NCI-H2227 treated with DMSO at 0.1 percent for 48 hours (cell line): ENCODE results near the gene MARCHF10.
A peak's percentile ranks its signal among the peaks of the same experiment; 100 is the strongest.

Source experiments
- DNase-seq: peaks from one replicate; lab custom pipeline; 2025; lab: John Stamatoyannopoulos, UW

Gene MARCHF10

DNA sequence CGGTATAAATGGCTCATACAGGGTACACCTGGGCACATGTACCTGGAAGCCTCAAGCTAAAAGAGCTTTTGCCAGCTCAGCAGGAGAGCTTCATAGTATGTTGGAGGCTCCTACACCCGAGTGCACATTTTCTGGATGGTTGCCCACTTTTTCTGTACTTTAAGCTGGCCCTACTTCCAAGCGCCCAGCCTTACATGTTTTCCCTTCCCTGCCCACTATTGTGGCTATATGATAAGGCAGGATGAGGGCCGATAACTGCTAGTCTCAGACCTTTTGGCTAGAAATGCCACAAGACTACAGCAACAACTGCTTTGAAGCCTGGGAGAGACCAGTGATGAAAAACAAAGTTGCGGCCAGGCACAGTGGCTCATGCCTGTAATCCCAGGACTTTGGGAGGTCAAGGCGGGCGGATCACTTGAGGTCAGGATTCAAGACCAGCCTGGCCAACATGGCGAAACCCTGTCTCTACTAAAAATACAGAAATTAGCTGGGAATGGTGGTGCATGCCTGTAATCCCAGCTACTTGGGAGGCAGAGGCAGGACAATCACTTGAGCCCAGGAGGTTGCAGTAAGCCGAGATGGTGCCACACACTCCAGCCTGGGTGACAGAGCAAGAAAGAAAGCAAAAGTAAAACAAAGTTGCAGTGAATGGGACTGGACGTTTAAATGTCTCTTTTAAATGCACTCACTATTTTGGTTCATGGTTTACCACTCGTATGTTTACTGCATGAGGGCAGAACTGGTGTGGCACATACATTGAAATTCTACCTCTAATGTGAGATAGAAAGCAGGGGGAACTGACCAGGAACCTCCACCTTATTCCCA, 14.2 kb upstream of the MARCHF10 start:
- no peak for DNase-seq

DNA sequence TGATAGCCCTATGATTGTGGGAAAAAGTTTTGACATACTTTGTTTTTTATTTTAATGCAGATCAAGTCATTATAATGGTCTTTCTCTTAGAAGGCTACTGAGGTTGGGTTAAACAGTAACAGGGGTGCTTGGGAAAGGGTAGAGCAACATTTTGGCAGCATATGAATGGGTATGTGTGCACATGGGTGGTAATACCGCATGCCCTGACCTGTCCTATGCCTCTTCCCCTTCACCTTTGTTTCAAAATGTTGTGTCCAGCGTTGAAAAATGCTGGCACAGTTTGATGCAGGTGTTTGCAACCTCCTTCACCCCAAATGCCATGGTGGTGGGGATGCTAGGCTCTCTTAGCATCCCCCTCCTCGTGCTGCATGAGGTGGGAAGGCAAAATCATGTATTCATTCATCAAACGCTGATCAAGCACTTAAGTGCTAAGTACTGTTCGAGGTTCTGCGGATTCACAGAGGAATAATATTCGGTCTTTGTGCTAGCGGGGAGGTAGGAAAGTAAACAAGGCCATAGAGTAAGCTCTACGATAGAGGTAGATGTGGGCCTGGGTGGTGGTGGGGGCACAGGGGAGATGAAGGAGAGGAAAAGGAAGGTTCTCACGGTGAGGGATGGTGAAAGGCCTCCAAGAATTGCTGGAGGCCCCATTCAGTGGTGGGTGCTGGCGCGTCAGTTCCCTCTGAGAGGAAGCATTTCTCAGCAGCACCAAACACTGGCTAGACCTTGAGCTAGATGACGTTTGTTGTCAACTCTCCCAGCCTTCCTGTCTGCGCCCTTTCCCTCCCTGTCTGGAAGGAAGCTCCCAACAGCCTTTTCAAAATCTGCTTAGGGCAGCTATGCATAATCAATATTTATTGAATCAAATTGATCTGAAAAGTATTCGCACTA, 13.3 kb upstream of the MARCHF10 start:
- no peak for DNase-seq

DNA sequence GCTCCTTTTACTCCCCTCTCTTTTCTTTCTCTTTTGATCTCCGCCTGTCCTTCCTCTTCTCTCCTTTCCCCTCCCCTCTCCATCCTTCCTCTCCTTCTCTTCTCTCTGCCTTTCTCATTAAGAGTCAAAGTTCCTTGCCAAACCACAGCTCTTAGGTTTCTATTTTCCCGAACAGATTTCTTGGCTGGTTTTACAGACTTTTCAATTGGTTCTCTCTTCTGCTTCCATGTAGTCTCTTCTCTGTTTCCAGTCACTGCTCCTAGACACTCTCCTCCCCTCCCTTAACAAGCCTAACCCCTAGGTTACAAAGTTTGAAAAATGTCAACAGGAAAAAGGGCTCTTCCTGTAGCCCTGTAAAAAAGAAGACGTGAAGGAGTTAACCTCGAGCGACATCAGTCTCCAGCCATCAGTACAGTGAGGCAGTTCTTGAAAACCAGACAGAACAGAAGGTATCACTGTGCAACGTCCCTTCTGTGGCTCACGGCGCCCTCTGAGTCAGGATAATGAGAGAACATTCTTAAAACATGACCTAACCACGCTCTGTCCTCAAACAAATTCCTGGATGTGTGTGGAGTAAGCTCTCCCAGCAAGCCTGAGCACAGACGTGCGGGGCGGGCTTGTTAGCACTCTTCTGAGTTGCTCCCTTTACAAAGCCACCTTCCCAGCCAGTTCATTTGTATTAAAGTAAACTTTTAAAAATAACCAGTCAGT, 11.6 kb upstream of the MARCHF10 start:
- peak; percentile 32 for DNase-seq

DNA sequence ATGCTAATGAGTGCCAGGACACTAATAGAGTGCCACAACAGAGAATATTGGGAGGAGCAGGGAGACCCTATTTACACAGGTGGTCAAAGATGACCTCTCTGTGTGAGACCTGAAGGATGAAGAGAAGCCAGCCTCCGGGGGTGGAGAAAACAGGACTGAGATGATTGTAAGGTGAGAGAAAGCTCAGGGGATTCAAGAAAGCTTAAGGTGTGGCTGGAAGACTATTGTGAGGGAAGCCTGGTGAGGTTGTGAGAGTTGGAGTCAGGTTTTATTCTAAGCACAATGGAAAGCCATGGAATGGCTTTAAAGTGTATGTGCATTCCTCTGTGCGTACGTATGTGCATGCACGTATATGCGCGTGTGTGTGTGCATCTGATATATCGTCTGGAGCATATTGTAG, 10.4 kb upstream of the MARCHF10 start:
- no peak for DNase-seq

DNA sequence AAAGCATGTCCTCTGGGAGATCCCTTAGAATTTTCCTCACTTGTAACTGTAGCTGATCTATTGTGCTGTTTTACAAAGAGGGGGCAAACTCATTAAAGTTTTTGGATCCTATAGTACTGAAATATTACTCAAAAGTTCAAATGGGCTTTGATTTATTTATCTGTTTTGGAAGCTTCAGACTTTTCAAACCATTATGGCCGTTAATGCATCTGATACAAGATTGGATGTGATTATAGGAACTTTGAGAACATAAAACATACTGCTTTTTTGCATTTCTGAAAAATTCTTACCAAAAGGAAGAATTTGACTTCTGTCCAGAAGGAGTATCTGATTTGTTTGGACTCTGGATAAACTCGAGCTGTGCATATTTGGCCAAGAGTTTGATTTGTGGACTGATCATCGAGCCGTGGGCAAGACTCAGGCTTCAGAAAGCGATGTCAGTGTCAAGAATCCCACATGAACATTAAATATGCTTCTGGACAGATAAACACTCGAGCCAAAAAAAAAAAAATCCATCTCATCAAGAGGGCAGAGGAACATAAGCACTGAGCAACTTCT, 8.2 kb upstream of the MARCHF10 start:
- DNase-seq: no peak

DNA sequence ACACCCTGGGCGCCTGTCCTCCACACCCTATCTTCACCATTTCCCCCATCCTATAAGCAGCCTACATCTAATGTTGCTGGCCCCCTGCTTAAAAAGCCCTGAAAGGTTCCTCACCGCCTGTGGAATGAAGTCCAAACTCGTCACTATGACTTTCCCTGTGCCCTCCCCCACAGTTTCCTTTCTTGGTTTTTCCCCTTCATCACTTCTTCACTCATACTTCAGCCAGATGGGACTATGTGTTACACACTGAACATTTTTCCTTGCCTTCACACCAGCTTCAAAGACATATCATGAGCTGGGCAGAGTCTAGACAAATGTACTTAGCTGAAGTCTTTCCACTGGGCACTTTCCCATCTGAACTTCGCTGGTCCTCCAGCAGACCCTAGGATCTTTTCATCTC, 1.5 kb upstream of the MARCHF10 start:
- DNase-seq: no peak

DNA sequence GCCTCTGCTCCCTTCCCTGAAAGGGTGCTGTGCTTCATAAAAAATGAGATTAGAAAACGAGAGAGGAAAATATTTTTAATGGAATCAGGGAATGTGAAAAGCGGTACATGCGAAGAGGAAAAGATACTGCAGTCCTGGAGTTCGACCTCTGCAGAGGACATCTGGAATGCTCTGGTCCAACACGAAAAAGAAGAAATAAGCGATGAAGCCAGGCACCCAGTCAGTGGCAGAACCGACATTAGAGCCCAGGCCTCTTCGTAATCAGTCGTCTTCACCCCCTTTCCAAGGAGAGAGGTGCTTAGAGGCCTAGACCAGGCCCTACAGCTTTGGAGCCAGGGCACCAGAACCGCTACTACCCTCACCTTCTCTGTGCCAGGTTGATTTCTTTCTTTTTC, 459 bp upstream of the MARCHF10 start:
- DNase-seq: no peak

DNA sequence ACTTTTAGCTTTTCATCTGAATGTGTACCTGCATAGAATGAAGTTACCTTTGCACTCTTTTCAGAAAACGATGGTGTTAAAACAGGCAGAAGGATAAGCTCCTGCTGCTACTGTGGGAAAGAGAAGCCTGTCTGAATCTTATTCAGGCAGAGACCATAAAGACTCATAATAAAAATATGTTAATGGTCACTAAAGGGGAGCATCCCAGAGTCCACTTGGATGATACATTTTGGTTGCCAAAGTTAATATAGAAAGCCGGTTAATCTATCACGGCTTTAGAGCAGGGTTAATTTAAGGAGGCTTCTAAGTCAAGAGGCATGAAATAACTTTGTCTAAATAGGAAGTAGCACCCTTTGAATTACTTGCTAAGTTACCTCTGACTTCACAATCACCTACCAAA, 2.9 kb downstream of the MARCHF10 start:
- DNase-seq: no peak

DNA sequence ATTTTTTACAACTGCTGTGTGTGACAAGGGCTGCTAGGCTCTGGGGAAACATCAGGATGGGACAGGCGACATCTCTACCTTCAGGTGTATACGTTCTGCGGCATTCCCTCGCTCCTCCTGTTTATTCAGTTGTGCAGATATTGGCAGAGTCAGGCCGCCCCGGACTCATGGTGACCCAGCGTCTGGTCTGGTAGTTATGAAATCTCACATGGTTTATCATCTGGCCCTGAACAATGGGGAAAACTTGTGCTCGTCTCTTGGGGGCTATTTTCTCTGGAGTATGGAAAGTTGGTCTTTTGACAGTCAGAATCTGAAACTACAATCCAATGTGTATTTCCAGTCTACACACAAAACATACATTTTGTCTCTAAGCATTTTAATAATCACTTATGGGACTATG, 3.3 kb downstream of the MARCHF10 start:
- DNase-seq: no peak

DNA sequence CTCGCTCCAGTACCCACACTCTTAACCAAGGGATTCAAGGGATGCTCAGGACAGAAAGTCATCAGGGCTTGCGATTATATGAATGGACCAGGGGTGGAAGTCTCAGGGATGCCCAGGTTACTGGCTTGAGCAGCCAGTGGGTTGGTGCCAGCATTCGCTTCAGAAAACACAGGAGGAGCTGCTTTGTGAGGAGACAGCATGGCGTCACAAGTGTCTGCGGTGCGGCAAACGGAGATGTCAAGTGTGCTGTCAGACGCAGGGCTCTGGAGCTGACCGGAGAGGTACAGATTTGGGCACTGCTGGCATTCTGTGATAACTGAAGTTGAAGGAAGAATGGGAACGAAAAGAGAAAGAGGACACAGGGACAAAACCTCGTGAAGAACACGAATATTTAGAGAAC, 4.1 kb downstream of the MARCHF10 start:
- no peak for DNase-seq

DNA sequence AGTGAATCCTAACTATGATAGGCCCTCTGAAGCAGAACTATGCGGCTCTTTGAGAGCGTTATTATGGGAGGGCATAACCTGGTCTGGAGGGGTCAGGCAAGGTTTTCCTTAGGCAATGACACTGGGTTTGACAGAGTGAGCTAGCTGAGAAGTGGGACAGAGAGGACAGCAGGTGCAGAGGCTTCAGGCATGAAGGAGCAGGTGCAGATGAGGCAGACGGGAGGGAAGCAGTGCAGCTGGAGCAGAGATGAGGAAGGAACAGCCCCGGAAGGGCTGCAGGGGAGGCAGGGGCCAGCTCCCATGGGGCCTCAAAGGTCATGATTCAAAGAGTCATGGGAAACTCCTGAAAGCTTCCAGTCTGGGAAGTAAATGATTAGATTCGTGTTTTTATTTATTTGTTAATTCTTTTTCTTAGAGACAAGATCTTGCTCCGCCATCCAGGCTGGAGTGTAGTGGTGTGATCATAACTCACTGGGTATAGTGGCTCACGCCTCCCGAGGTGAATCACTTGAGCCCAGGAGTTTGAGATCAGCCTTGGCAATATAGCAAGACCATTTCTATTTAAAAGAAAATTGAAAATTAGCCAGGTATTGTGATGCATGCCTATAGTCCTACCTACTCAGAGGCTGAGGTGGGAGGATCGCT, 5.4 kb downstream of the MARCHF10 start:
- DNase-seq: no peak

DNA sequence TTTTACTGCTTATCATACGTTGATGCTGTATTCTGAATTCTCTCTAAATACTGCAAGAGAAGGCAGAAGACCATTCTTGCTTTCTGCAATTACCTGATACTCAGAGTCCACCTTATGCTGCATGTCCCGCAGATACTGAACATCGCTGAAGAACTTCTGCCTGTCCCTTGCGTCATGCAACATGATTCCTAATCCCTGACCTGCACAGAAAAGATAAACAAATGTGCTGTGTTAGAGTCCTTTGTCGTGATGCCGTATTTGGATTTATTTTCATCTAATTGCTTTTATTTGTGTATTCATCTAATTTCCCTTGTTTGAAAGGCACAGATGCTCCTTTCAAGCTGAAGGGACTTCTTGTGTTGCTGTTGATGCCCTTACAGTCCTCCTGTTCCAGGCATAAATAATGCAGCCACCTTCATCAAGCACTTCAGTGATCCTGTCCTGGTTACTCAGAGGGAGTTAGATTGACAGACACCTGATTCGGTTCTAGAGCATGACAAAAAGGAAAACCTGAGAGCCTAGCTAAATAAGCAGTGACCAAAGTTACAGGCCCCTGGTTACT, 6.5 kb downstream of the MARCHF10 start:
- no peak for DNase-seq

DNA sequence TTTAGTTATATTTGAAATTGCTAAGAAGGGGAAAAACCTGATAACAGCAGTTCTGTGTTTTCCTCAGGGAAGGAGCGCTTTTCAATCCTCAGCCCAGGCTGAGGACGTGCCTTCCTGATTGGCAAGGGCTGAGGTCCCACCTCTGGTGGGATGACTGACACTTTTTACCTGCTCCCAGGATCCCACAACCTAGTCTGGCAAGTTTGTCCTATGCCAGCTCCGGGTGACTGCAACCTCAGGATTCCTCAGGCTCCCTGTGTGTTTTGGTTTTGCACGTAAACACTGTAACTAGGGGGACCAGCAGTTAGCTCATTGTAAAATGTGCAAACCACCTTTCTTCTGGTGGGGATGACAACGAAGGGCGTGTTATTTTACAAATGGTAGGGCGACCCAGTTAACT, 7.5 kb downstream of the MARCHF10 start:
- DNase-seq: no peak

DNA sequence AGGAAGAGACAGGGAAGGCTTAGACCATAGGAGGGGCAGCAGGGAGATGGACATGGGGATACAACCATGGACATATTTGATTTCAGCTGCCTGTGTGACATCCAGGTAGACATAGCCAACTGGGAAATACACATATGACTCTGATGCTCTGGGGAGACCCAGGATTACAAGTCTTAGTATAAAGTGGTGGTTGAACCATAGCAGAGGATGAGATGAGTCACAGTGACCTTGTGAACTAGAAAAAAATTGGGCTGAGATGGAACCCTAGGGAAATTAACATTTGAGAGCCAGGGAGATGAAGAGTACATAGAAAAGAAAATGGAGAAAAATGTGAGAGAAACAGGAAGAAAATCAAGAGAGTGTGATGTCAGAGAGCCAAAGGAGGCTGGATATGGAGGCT, 10.2 kb downstream of the MARCHF10 start:
- DNase-seq: no peak

DNA sequence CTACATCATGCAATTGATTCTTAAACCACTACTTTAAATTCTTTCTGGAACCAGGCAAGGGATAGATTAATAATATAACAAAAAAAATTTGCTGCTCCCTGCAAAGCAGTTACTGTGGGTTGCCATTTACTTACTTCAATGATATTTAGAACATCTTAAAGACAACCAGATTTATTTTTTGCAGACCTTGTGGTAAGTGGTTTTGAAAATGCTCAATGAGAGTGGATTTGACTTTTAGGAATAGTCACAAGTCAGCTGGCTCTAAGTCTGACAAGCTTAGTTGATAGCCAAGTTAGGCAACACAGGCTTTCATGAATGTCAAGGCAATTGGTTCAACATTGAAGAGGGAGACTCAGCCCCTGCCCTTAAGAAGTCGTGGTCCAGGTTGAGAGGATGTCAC, 11.8 kb downstream of the MARCHF10 start:
- no peak for DNase-seq

DNA sequence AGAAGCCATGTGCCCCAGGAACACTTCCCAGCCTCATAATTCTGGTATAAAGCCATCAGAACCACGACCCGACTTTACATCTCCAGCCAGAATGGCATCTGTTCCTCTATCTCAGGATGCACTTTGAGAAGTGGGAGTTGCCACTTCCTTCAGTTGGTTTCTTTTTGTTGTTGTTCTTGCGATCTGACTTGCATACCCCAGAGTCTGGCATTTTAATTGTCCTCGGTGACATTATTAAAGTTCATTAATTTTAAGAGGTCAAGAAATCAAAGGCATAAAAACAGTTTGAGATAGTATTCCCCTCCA, 13.5 kb downstream of the MARCHF10 start:
- no peak for DNase-seq

DNA sequence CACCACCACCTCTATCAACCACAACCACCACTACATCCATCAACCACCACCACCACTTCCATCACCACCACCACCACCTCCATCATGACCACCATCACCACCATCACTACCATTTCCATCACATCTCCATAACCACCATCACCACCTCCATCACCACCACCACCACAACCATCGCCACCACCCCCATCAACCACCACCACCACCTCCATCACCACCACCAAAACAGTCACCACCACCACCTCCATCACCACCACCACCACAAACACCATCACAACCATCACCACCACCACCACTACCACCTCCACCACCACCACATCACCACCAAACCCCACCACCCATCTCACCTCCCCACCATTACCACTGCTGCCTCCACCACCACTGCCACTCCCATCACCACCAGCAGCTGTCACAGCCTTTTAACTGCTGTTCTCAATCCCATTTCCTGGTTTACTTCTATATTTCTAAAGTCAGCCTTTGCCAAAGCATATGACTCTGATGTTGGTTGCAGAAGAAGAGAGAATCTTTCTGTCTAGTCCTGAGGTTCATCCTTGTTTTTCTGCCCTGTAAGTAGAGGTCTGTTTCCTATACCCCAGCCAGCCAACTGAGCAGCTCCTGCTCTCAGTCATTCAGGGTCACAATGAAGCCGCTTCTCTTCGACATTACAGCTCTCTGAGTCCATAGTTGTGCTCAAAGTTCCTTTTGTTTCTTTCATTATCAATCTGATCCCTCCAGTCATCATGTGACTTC, 14.0 kb downstream of the MARCHF10 start:
- DNase-seq: no peak

DNA sequence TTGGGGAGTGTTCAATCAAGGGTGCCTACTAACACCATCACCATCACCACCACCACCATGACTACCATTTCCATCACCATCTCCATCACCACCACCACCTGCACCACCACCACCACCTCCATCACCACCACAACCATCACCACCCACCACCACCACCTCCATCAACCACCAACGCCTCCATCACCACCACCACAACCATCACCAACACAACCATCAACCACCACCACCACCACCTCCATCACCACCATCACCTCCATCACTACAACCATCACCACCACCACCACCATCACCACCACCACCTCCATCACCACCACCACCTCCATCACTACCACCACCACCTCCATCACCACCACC, 15.7 kb downstream of the MARCHF10 start:
- no peak for DNase-seq

DNA sequence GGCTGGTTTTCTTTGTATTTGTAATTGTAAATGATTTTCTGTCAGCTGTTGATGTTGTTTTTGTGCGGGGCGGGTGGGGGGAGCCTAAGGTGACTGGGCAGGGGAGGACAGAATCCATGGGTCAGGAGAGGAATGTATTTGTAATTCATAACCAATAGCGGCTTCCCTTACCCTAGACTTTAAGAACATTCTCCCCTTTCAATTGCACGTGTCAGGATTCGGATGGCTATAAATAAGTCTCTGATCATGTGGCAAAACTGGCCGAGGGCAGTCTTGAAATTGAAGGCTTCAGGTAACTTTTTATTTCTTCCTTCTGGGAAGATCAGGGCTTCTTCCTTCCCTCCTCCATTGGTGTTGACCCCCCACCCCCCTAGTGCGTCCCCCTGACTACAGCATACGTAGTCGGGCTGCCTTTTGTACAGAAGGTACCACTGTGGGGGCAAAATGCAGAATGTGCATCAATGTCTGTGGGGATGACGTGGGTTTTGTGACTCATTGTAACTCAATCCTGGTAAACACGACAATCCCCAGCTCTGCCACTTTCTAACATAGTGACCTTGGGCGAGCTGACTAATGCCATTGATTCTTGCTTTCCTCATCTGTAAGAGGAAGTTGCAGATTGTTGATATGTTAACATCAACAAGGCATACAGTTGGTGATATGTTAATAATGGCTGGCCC, 16.2 kb downstream of the MARCHF10 start:
- no peak for DNase-seq

DNA sequence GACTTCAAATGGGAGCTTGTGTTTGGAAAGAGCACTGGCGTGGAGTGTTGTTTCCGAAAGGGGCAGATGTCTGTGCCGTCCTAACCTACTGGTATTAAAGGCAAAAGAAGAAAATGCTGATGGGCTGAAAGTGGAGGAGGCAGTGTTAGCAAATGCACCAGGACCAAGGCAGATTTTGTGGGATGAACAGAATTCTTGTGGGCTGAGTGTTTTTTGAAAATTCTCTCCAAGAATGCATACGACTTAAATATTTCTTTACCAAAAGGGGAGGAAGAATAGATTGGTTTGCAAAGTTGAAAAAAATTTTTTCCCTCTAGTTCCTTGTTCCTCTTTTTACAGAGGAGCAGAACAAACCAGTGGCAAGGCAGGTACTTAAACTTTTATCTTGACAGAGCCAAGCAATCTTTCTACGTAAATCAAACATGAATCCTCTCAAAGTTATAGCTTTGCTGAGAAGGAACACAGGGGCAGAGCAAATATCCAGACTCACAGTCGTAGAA, 16.8 kb downstream of the MARCHF10 start:
- DNase-seq: no peak
